Panc1 (cell line): ENCODE data around the gene CENPP. TPM values are rescaled to one million over a fixed set of nuclear protein-coding genes. Genes with fewer than 3 reads are reported as not detected.

Experiments used
- ATAC-seq: fragments of 200-7000 bp; cut with Tn5 transposase; 2 replicates; pipeline ENCODE4 v1.9.1; 2020; ENCODE audit warnings: mild to moderate bottlenecking, moderate library complexity
- BruUV-seq: library from RNA; stranded (reverse); fragments of 400-500 nt; replicated peaks from 2 replicates; lab custom pipeline; 2021; lab: Mats Ljungman, UMichigan
- CTCF ChIA-PET: fragments of 300-600 bp; sonication (Branson Sonifier 250); formaldehyde crosslinking; loops from one replicate; lab custom pipeline; 2022; ENCODE audit warnings: antibody characterized with exemption; lab: Charles Lee
- POLR2A ChIA-PET: fragments of 300-600 bp; sonication (Branson Sonifier 250); formaldehyde crosslinking; loops from one replicate; lab custom pipeline; 2022; ENCODE audit warnings: antibody characterized with exemption; lab: Charles Lee
- DNase-seq: peaks from one replicate; pipeline ENCODE4 v3.0.0-alpha.2; 2010; ENCODE audit warnings: low read depth, low spot score
- H3K27ac ChIP-seq: 2 replicates; pipeline ENCODE4 v1.5.1; 2011; ENCODE audit warnings: mild to moderate bottlenecking, low read length, inconsistent platforms
- H3K27me3 ChIP-seq: fragments of 200-500 bp; sonication (Bioruptor generic); 2 replicates; pipeline ENCODE4 v1.6.0; 2014; ENCODE audit warnings: low read length, inconsistent platforms; ENCODE audit not compliant: control insufficient read depth, insufficient read depth
- H3K36me3 ChIP-seq: fragments of 200-500 bp; sonication (Bioruptor generic); 2 replicates; pipeline ENCODE4 v1.5.1; 2014; ENCODE audit warnings: inconsistent platforms, mild to moderate bottlenecking, low read length, moderate library complexity; ENCODE audit not compliant: control insufficient read depth, insufficient read depth
- H3K4me1 ChIP-seq: 2 replicates; pipeline ENCODE4 v1.5.1; 2011; ENCODE audit warnings: inconsistent platforms, mild to moderate bottlenecking, low read length, moderate library complexity; ENCODE audit not compliant: control insufficient read depth, insufficient read depth
- H3K4me3 ChIP-seq, 2 experiments: 2 replicates each; pipeline ENCODE4 v1.5.1; 2011 to 2012; ENCODE audit warnings: low read depth in 2 of 2, low read length in 2 of 2, mild to moderate bottlenecking in 2 of 2, inconsistent platforms in 1 of 2, moderate library complexity in 1 of 2
- H3K9me3 ChIP-seq: fragments of 200-500 bp; sonication (Bioruptor generic); 2 replicates; pipeline ENCODE4 v1.5.1; 2014; ENCODE audit warnings: low read depth, mild to moderate bottlenecking, inconsistent platforms, low read length, moderate library complexity; ENCODE audit not compliant: control insufficient read depth, insufficient read depth
- CTCF ChIP-seq: fragments of 450-650 bp; IDR thresholded peaks from 2 replicates; pipeline ENCODE4 v1.5.1; 2017; ENCODE audit warnings: mild to moderate bottlenecking
- POLR2AphosphoS5 ChIP-seq: IDR thresholded peaks from 2 replicates; pipeline ENCODE4 v1.6.1; 2012; ENCODE audit warnings: mild to moderate bottlenecking, low read depth, low read length, moderate library complexity
- SIN3A ChIP-seq: IDR thresholded peaks from 2 replicates; pipeline ENCODE4 v1.6.1; 2012; ENCODE audit warnings: low read depth, mild to moderate bottlenecking, low read length, moderate library complexity, borderline replicate concordance; ENCODE audit not compliant: insufficient read depth
- TCF7L2 ChIP-seq: IDR thresholded peaks from 2 replicates; pipeline ENCODE4 v1.6.1; 2011; ENCODE audit warnings: mild to moderate bottlenecking, low read depth, low read length, inconsistent platforms
- in situ Hi-C: cut with HindIII; loops from 2 replicates; pipeline ENCODE4 v1.10.0; 2016; ENCODE audit warnings: low sequenced_read_pairs, low pct_unique_long_range_greater_than_20kb
- intact Hi-C: fragments of 100-400 bp; cut with micrococcal nuclease; formaldehyde crosslinking; loops from one replicate; pipeline ENCODE4 v1.10.0; 2022; ENCODE audit not compliant: unreplicated experiment
- total RNA-seq: library from RNA; stranded (reverse); gene quantifications from one replicate; pipeline ENCODE4 v1.2.1, GENCODE V29; 2021; ENCODE audit not compliant: unreplicated experiment
- TF ChIP-seq, protein P1 (sequence below), 2 experiments: IDR thresholded peaks; 2 replicates each; pipeline ENCODE4 v1.6.1; 2011 to 2012; ENCODE audit warnings: low read depth in 2 of 2, control low read depth in 1 of 2, low read length in 1 of 2, mild to moderate bottlenecking in 1 of 2, moderate library complexity in 1 of 2; ENCODE audit not compliant: insufficient read depth in 1 of 2

The CENPP gene
- total RNA-seq, 1 experiment from 2014 or later, result 6.7 TPM

- no peak for ATAC-seq
- BruUV-seq, result no TSS peak
- Histone ChIP-seq H3K27ac (no peak overlapping the region), H3K36me3 (peaks cover 5% of the 10 kb centered on the region), H3K27me3 (no peaks in the 10 kb centered on the region), H3K9me3 (no peaks in the 10 kb centered on the region), H3K4me3 (no peak overlapping the region), H3K4me1 (no peaks in the 10 kb centered on the region)
- in situ Hi-C loops, result no loop called here
- no peak for DNase-seq
- intact Hi-C loops, result no loop called here
- ChIA-PET POLR2A (no interaction called here), CTCF (no interaction called here)
- TF ChIP-seq CTCF, result no peak
- no peak for TF ChIP-seq POLR2AphosphoS5
- TF ChIP-seq, protein P1, sequence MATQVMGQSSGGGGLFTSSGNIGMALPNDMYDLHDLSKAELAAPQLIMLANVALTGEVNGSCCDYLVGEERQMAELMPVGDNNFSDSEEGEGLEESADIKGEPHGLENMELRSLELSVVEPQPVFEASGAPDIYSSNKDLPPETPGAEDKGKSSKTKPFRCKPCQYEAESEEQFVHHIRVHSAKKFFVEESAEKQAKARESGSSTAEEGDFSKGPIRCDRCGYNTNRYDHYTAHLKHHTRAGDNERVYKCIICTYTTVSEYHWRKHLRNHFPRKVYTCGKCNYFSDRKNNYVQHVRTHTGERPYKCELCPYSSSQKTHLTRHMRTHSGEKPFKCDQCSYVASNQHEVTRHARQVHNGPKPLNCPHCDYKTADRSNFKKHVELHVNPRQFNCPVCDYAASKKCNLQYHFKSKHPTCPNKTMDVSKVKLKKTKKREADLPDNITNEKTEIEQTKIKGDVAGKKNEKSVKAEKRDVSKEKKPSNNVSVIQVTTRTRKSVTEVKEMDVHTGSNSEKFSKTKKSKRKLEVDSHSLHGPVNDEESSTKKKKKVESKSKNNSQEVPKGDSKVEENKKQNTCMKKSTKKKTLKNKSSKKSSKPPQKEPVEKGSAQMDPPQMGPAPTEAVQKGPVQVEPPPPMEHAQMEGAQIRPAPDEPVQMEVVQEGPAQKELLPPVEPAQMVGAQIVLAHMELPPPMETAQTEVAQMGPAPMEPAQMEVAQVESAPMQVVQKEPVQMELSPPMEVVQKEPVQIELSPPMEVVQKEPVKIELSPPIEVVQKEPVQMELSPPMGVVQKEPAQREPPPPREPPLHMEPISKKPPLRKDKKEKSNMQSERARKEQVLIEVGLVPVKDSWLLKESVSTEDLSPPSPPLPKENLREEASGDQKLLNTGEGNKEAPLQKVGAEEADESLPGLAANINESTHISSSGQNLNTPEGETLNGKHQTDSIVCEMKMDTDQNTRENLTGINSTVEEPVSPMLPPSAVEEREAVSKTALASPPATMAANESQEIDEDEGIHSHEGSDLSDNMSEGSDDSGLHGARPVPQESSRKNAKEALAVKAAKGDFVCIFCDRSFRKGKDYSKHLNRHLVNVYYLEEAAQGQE (IDR thresholded peaks at IDR 0.05; ENCODE audit: insufficient read depth in 1 of 2, low read depth in 2 of 2, low read length in 1 of 2), result no peak
- no peak for TF ChIP-seq TCF7L2
- TF ChIP-seq SIN3A, result no peak
Observed at GRCh38 chr9:92635760-92636159, 310.0 kb downstream of the CENPP start.

GRCh38 chr9:92636627-92637026, 310.9 kb downstream of the CENPP start:
- intact Hi-C loops, result no loop called here
- CTCF ChIA-PET, result no interaction called here

More at GRCh38 chr9:92636627-92637026, 310.9 kb downstream of the CENPP start:
- H3K27ac ChIP-seq, result no peak overlapping the region
- POLR2A ChIA-PET, result no interaction called here
- BruUV-seq, result no TSS peak
- no peaks in the 10 kb centered on the region for H3K27me3 ChIP-seq
- no peak for ATAC-seq
- no peaks in the 10 kb centered on the region for H3K4me1 ChIP-seq
- no peak for TF ChIP-seq POLR2AphosphoS5
- TF ChIP-seq CTCF, result no peak
- TF ChIP-seq, protein P1 (IDR thresholded peaks at IDR 0.05; ENCODE audit: insufficient read depth in 1 of 2, low read depth in 2 of 2, low read length in 1 of 2), result no peak
- no peak for TF ChIP-seq TCF7L2
- no peak for TF ChIP-seq SIN3A
- H3K4me3 ChIP-seq, result no peak overlapping the region
- no peak for DNase-seq
- H3K9me3 ChIP-seq, result no peaks in the 10 kb centered on the region
- H3K36me3 ChIP-seq, result peaks cover 5% of the 10 kb centered on the region
- in situ Hi-C loops, result no loop called here
